Muscle of leg (tissue), 11 donors: ENCODE data around the gene SLC26A5. TPM values are rescaled to one million over a fixed set of nuclear protein-coding genes. Genes with fewer than 3 reads are reported as not detected.
A peak's percentile ranks its signal among the peaks of the same experiment; 100 is the strongest.

ENCODE experiments used
- DNase-seq: peaks from one replicate; pipeline ENCODE4 v3.0.0; 2013
- H3K27ac ChIP-seq: one replicate; pipeline ENCODE4 v1.5.1; 2013; ENCODE audit warnings: mild to moderate bottlenecking, low read length, control low read depth
- H3K27me3 ChIP-seq: one replicate; pipeline ENCODE4 v1.6.1; 2013; ENCODE audit warnings: low read length; ENCODE audit not compliant: control insufficient read depth, insufficient read depth
- H3K36me3 ChIP-seq: one replicate; pipeline ENCODE4 v1.6.1; 2013; ENCODE audit warnings: low read length; ENCODE audit not compliant: control insufficient read depth, insufficient read depth
- H3K4me1 ChIP-seq: one replicate; pipeline ENCODE4 v1.6.1; 2013; ENCODE audit warnings: low read length; ENCODE audit not compliant: control insufficient read depth, insufficient read depth
- H3K4me3 ChIP-seq: one replicate; pipeline ENCODE4 v1.5.1; 2013; ENCODE audit warnings: low read length, control low read depth
- H3K9me3 ChIP-seq: replicated peaks from 2 replicates; pipeline ENCODE4 v1.6.1; 2013; ENCODE audit warnings: low read depth, low read length; ENCODE audit not compliant: control insufficient read depth
- WGBS: methylation state at CpG from one replicate; pipeline ENCODE4 v1.1.5; 2013; ENCODE audit warnings: missing lambda C conversion rate; ENCODE audit not compliant: insufficient coverage; 5-methylcytosine and 5-hydroxymethylcytosine counted together
- polyA plus RNA-seq, 8 donors: library from polyadenylated mRNA; unstranded; fragments of 120-200 nt; gene quantifications; one replicate each; pipeline versions ENCODE4 v1.2.1 to v1.2.3, GENCODE V29; 2013; ENCODE audit warnings: inconsistent platforms in 1 of 8, low replicate concordance in 1 of 8; ENCODE audit not compliant: insufficient read length in 8 of 8, insufficient read depth in 1 of 8
- total RNA-seq: library from RNA; stranded (reverse); fragments of 120-200 nt; gene quantifications from one replicate; pipeline ENCODE4 v1.2.4, GENCODE V29; 2013

Gene SLC26A5
- total and polyA plus RNA-seq, 9 donors, result 0.12 to 0.31 (median 0.18) TPM; not detected in 3

GRCh38 chr7:103445228-103446048, 569 bp downstream of the SLC26A5 start:
- H3K4me3 ChIP-seq, result peak overlapping the region; percentile 10
- peaks cover 32% of the 10 kb centered on the region for H3K27me3 ChIP-seq
- no peak overlapping the region for H3K27ac ChIP-seq
- no peaks in the 10 kb centered on the region for H3K9me3 ChIP-seq
- no peak for DNase-seq
- 1% methylated on average over 44 of the region's 48 CpGs for WGBS
- no peaks in the 10 kb centered on the region for H3K36me3 ChIP-seq
- peaks cover 9% of the 10 kb centered on the region for H3K4me1 ChIP-seq

GRCh38 chr7:103439661-103440060, 6.3 kb downstream of the SLC26A5 start:
- no peaks in the 10 kb centered on the region for H3K9me3 ChIP-seq
- DNase-seq, result no peak
- H3K27ac ChIP-seq, result no peak overlapping the region
- 89% methylated on average over 7 of the region's 8 CpGs for WGBS
- H3K4me1 ChIP-seq, result no peaks in the 10 kb centered on the region
- H3K27me3 ChIP-seq, result peaks cover 9% of the 10 kb centered on the region
- no peaks in the 10 kb centered on the region for H3K36me3 ChIP-seq
- no peak overlapping the region for H3K4me3 ChIP-seq

GRCh38 chr7:103437623-103438022, 8.4 kb downstream of the SLC26A5 start:
- Histone ChIP-seq H3K4me3 (no peak overlapping the region), H3K27me3 (peaks cover 3% of the 10 kb centered on the region), H3K4me1 (no peaks in the 10 kb centered on the region), H3K9me3 (peaks cover 3% of the 10 kb centered on the region), H3K36me3 (no peaks in the 10 kb centered on the region), H3K27ac (no peak overlapping the region)
- DNase-seq, result no peak
- WGBS, result 17% methylated on average over 1 of the region's 1 CpG

- Histone ChIP-seq H3K27me3 (no peaks in the 10 kb centered on the region), H3K9me3 (peaks cover 3% of the 10 kb centered on the region), H3K36me3 (no peaks in the 10 kb centered on the region), H3K27ac (no peak overlapping the region), H3K4me1 (no peaks in the 10 kb centered on the region), H3K4me3 (no peak overlapping the region)
- 83% methylated on average over 1 of the region's 1 CpG for WGBS
- no peak for DNase-seq
Measured at GRCh38 chr7:103432712-103433111, 13.3 kb downstream of the SLC26A5 start.

GRCh38 chr7:103425177-103425576, 20.8 kb downstream of the SLC26A5 start:
- H3K27me3 ChIP-seq, result no peaks in the 10 kb centered on the region
- no CpG with 5 or more reads among the region's 1 CpG for WGBS
- H3K4me1 ChIP-seq, result no peaks in the 10 kb centered on the region
- no peak overlapping the region for H3K27ac ChIP-seq
- H3K4me3 ChIP-seq, result no peak overlapping the region
- H3K36me3 ChIP-seq, result no peaks in the 10 kb centered on the region
- H3K9me3 ChIP-seq, result no peaks in the 10 kb centered on the region
- DNase-seq, result no peak

- no peaks in the 10 kb centered on the region for H3K36me3 ChIP-seq
- no peak for DNase-seq
- H3K4me1 ChIP-seq, result no peaks in the 10 kb centered on the region
- H3K27me3 ChIP-seq, result no peaks in the 10 kb centered on the region
- H3K27ac ChIP-seq, result no peak overlapping the region
- no peak overlapping the region for H3K4me3 ChIP-seq
- no peaks in the 10 kb centered on the region for H3K9me3 ChIP-seq
- WGBS, result no CpG with 5 or more reads among the region's 3 CpGs
Measured at GRCh38 chr7:103423467-103424179, 22.4 kb downstream of the SLC26A5 start.

- no peak for DNase-seq
- Histone ChIP-seq H3K4me3 (no peak overlapping the region), H3K36me3 (no peaks in the 10 kb centered on the region), H3K9me3 (no peaks in the 10 kb centered on the region), H3K27ac (no peak overlapping the region), H3K27me3 (no peaks in the 10 kb centered on the region), H3K4me1 (no peaks in the 10 kb centered on the region)
- WGBS, result 58% methylated on average over 4 of the region's 5 CpGs
Measured at GRCh38 chr7:103420857-103421384, 25.1 kb downstream of the SLC26A5 start.

GRCh38 chr7:103418241-103418640, 27.8 kb downstream of the SLC26A5 start:
- Histone ChIP-seq H3K27ac (no peak overlapping the region), H3K27me3 (no peaks in the 10 kb centered on the region), H3K9me3 (no peaks in the 10 kb centered on the region), H3K4me3 (no peak overlapping the region), H3K36me3 (no peaks in the 10 kb centered on the region), H3K4me1 (no peaks in the 10 kb centered on the region)
- WGBS, result 71% methylated on average over 2 of the region's 3 CpGs
- no peak for DNase-seq

GRCh38 chr7:103413407-103413806, 32.6 kb downstream of the SLC26A5 start:
- DNase-seq, result no peak
- Histone ChIP-seq H3K4me1 (no peaks in the 10 kb centered on the region), H3K27ac (no peak overlapping the region), H3K9me3 (no peaks in the 10 kb centered on the region), H3K4me3 (no peak overlapping the region), H3K27me3 (no peaks in the 10 kb centered on the region), H3K36me3 (no peaks in the 10 kb centered on the region)
- WGBS, result 73% methylated on average over 3 of the region's 5 CpGs

GRCh38 chr7:103412151-103412550, 33.9 kb downstream of the SLC26A5 start:
- DNase-seq, result no peak
- Histone ChIP-seq H3K27ac (no peak overlapping the region), H3K9me3 (no peaks in the 10 kb centered on the region), H3K36me3 (no peaks in the 10 kb centered on the region), H3K4me3 (no peak overlapping the region), H3K27me3 (no peaks in the 10 kb centered on the region), H3K4me1 (no peaks in the 10 kb centered on the region)
- WGBS, result no CpG with 5 or more reads among the region's 1 CpG
